Endothelial cell (in vitro differentiated cells): ENCODE data around the gene MAN2B2. TPM values are rescaled to one million over a fixed set of nuclear protein-coding genes. Genes with fewer than 3 reads are reported as not detected.

ENCODE experiments used
- DNase-seq: peaks from one replicate; pipeline ENCODE4 v3.0.0; 2021; ENCODE audit warnings: low spot score
- H3K27ac Mint-ChIP-seq: one replicate; pipeline ENCODE4 v1.8.0; 2021; ENCODE audit warnings: mixed read lengths, inconsistent platforms; ENCODE audit not compliant: unreplicated experiment
- H3K27me3 Mint-ChIP-seq: one replicate; pipeline ENCODE4 v1.8.0; 2021; ENCODE audit warnings: mild to moderate bottlenecking, moderate library complexity, mixed read lengths, inconsistent platforms; ENCODE audit not compliant: unreplicated experiment
- H3K36me3 Mint-ChIP-seq: one replicate; pipeline ENCODE4 v1.8.0; 2021; ENCODE audit warnings: mild to moderate bottlenecking, low read depth, mixed read lengths, inconsistent platforms; ENCODE audit not compliant: unreplicated experiment
- H3K4me1 Mint-ChIP-seq: one replicate; pipeline ENCODE4 v1.8.0; 2021; ENCODE audit warnings: mild to moderate bottlenecking, mixed read lengths, inconsistent platforms; ENCODE audit not compliant: unreplicated experiment
- H3K4me3 Mint-ChIP-seq: one replicate; pipeline ENCODE4 v1.8.0; 2021; ENCODE audit warnings: mild to moderate bottlenecking, mixed read lengths, inconsistent platforms; ENCODE audit not compliant: unreplicated experiment
- H3K9me3 Mint-ChIP-seq: one replicate; pipeline ENCODE4 v1.8.0; 2021; ENCODE audit warnings: mixed read lengths, inconsistent platforms; ENCODE audit not compliant: unreplicated experiment
- CTCF ChIP-seq: fragments of 200-600 bp; sonication (generic); IDR thresholded peaks from one replicate; pipeline ENCODE4 v1.5.0; 2021; ENCODE audit warnings: antibody characterized with exemption; ENCODE audit not compliant: unreplicated experiment
- total RNA-seq: library from RNA; stranded (reverse); fragmentation: NEBNext Ultra II Directional; extraction: Animal tissue kit (Norgen Biotek cat#: 25700); gene quantifications from one replicate; pipeline ENCODE4 v1.2.1, GENCODE V29; 2021; ENCODE audit not compliant: unreplicated experiment

MAN2B2 gene
- total RNA-seq, 1 donor from 2014 or later, result 12.5 TPM

- H3K27me3 Mint-ChIP-seq, result peaks cover 4% of the 10 kb centered on the region
- H3K9me3 Mint-ChIP-seq, result no peaks in the 10 kb centered on the region
- no peak for TF ChIP-seq CTCF
- no peak for DNase-seq
- H3K27ac Mint-ChIP-seq, result no peak overlapping the region
- H3K4me1 Mint-ChIP-seq, result no peaks in the 10 kb centered on the region
- H3K36me3 Mint-ChIP-seq, result peaks cover 16% of the 10 kb centered on the region
- no peak overlapping the region for H3K4me3 Mint-ChIP-seq
These were observed 31.7 kb downstream of the MAN2B2 start for GRCh38 chr4:6606465-6607235.

GRCh38 chr4:6607368-6608055 lies 32.5 kb downstream of the MAN2B2 start:
- Mint-ChIP-seq H3K27ac (no peak overlapping the region), H3K4me1 (no peaks in the 10 kb centered on the region), H3K27me3 (peaks cover 5% of the 10 kb centered on the region), H3K4me3 (no peak overlapping the region), H3K9me3 (no peaks in the 10 kb centered on the region), H3K36me3 (peaks cover 20% of the 10 kb centered on the region)
- DNase-seq, result no peak
- no peak for TF ChIP-seq CTCF

- H3K27ac Mint-ChIP-seq, result no peak overlapping the region
- peak; percentile 19 for DNase-seq
- H3K4me1 Mint-ChIP-seq, result no peaks in the 10 kb centered on the region
- no peaks in the 10 kb centered on the region for H3K9me3 Mint-ChIP-seq
- peaks cover 5% of the 10 kb centered on the region for H3K27me3 Mint-ChIP-seq
- H3K4me3 Mint-ChIP-seq, result no peak overlapping the region
- TF ChIP-seq CTCF, result no peak
- H3K36me3 Mint-ChIP-seq, result peaks cover 23% of the 10 kb centered on the region
These were observed 33.9 kb downstream of the MAN2B2 start for GRCh38 chr4:6608758-6609414.

GRCh38 chr4:6609415-6610079 lies 34.6 kb downstream of the MAN2B2 start:
- TF ChIP-seq CTCF, result no peak
- H3K9me3 Mint-ChIP-seq, result no peaks in the 10 kb centered on the region
- no peak overlapping the region for H3K4me3 Mint-ChIP-seq
- no peaks in the 10 kb centered on the region for H3K4me1 Mint-ChIP-seq
- no peak for DNase-seq
- H3K27me3 Mint-ChIP-seq, result peaks cover 7% of the 10 kb centered on the region
- H3K27ac Mint-ChIP-seq, result no peak overlapping the region
- peaks cover 21% of the 10 kb centered on the region for H3K36me3 Mint-ChIP-seq
